HG03060 (cell line): Measurements from ENCODE around the gene SLC8A3.
"Not testable (repeated sequence)": the region's sequence is repeated elsewhere in the genome, so short reads cannot be mapped to it uniquely, and the experiment has no call there.

Experiments
- ATAC-seq: cut with Tn5 transposase; IDR thresholded peaks from one replicate; pipeline ENCODE4 v1.9.1; 2021; ENCODE audit warnings: low read depth, moderate number of reproducible peaks; ENCODE audit not compliant: unreplicated experiment

The SLC8A3 gene

GRCh38 chr14:70188659-70189455 lies at the start of gene SLC8A3:
Gene SLC8A3 (minus strand): TSS chr14:70188951. CDS start chr14:70168422, 20,529 bp downstream.
- ATAC-seq = no peak

- no peak for ATAC-seq
These were observed 49.0 kb upstream of the SLC8A3 start for GRCh38 chr14:70237710-70238109.

GRCh38 chr14:70234066-70234950 lies 45.6 kb upstream of the SLC8A3 start:
- no peak for ATAC-seq

- ATAC-seq = peak; percentile 49
These were observed 43.2 kb upstream of the SLC8A3 start for GRCh38 chr14:70231756-70232544.

- not testable (repeated sequence) for ATAC-seq
These were observed 41.3 kb upstream of the SLC8A3 start for GRCh38 chr14:70229877-70230640.

- no peak for ATAC-seq
These were observed 25.1 kb upstream of the SLC8A3 start for GRCh38 chr14:70213721-70214282.

GRCh38 chr14:70212752-70213151 lies 24.0 kb upstream of the SLC8A3 start:
- no peak for ATAC-seq

- no peak for ATAC-seq
These were observed 19.6 kb upstream of the SLC8A3 start for GRCh38 chr14:70208380-70208779.

- ATAC-seq = no peak
These were observed 14.9 kb upstream of the SLC8A3 start for GRCh38 chr14:70203686-70204085.

GRCh38 chr14:70201994-70202393 lies 13.2 kb upstream of the SLC8A3 start:
- no peak for ATAC-seq

GRCh38 chr14:70193396-70193795 lies 4.6 kb upstream of the SLC8A3 start:
- ATAC-seq = no peak

GRCh38 chr14:70192915-70193314 lies 4.2 kb upstream of the SLC8A3 start:
- ATAC-seq = no peak

GRCh38 chr14:70190156-70190555 lies 1.4 kb upstream of the SLC8A3 start:
- no peak for ATAC-seq

- no peak for ATAC-seq
These were observed 816 bp upstream of the SLC8A3 start for GRCh38 chr14:70189456-70190077.

GRCh38 chr14:70188322-70188658 lies 461 bp downstream of the SLC8A3 start:
- no peak for ATAC-seq

GRCh38 chr14:70186900-70187451 lies 1.8 kb downstream of the SLC8A3 start:
- ATAC-seq = no peak

GRCh38 chr14:70183991-70184390 lies 4.8 kb downstream of the SLC8A3 start:
- no peak for ATAC-seq

- ATAC-seq = no peak
These were observed 7.5 kb downstream of the SLC8A3 start for GRCh38 chr14:70181276-70181675.

GRCh38 chr14:70180718-70181117 lies 8.0 kb downstream of the SLC8A3 start:
- ATAC-seq = no peak
